Activated CD4-positive, alpha-beta T cell treated with anti-CD3 and anti-CD28 coated beads for 36 hours (primary cell): ENCODE measurements around the gene GAPT. TPM values are rescaled to one million over a fixed set of nuclear protein-coding genes. Genes with fewer than 3 reads are reported as not detected.

ENCODE experiments used
- ATAC-seq: fragments of 200-7000 bp; cut with Tn5 transposase; one replicate; pipeline ENCODE4 v1.10.0; 2021; ENCODE audit warnings: mild to moderate bottlenecking, moderate library complexity
- CTCF ChIA-PET: fragments of 350-600 bp; sonication (Branson Sonifier 250); formaldehyde crosslinking; loops from one replicate; lab custom pipeline; 2021; ENCODE audit warnings: antibody characterized with exemption; lab: Charles Lee
- POLR2A ChIA-PET: fragments of 350-600 bp; sonication (Branson Sonifier 250); formaldehyde crosslinking; loops from one replicate; lab custom pipeline; 2021; ENCODE audit warnings: antibody characterized with exemption, inconsistent platforms; lab: Charles Lee
- DNase-seq: peaks from one replicate; pipeline ENCODE4 v3.0.0-alpha.2; 2020
- H3K27ac Mint-ChIP-seq: one replicate; pipeline ENCODE4 v1.8.0; 2021; ENCODE audit warnings: mixed read lengths
- H3K27me3 Mint-ChIP-seq: one replicate; pipeline ENCODE4 v1.8.0; 2021; ENCODE audit warnings: mixed read lengths
- H3K36me3 Mint-ChIP-seq: one replicate; pipeline ENCODE4 v1.8.0; 2021; ENCODE audit warnings: low read depth, mixed read lengths
- H3K4me1 Mint-ChIP-seq: one replicate; pipeline ENCODE4 v1.8.0; 2021; ENCODE audit warnings: mixed read lengths
- H3K4me3 Mint-ChIP-seq: one replicate; pipeline ENCODE4 v1.8.0; 2021; ENCODE audit warnings: mild to moderate bottlenecking, moderate library complexity, mixed read lengths
- H3K9me3 Mint-ChIP-seq: one replicate; pipeline ENCODE4 v1.8.0; 2021; ENCODE audit warnings: low read depth, mixed read lengths
- intact Hi-C, 2 experiments: fragments of 100-400 bp; cut with DNase I in 1 of 2; cut with micrococcal nuclease in 1 of 2; formaldehyde crosslinking; loops; one replicate each; pipeline versions ENCODE4 v1.14.2 to v1.15.1; 2022 to 2024; cut with DNase I, micrococcal nuclease
- total RNA-seq, 2 experiments: library from RNA; stranded (reverse); gene quantifications; one replicate each; pipeline ENCODE4 v1.2.3, GENCODE V29; 2021

Gene GAPT
- total RNA-seq, 2 experiments from 2014 or later, result not detected

DNA sequence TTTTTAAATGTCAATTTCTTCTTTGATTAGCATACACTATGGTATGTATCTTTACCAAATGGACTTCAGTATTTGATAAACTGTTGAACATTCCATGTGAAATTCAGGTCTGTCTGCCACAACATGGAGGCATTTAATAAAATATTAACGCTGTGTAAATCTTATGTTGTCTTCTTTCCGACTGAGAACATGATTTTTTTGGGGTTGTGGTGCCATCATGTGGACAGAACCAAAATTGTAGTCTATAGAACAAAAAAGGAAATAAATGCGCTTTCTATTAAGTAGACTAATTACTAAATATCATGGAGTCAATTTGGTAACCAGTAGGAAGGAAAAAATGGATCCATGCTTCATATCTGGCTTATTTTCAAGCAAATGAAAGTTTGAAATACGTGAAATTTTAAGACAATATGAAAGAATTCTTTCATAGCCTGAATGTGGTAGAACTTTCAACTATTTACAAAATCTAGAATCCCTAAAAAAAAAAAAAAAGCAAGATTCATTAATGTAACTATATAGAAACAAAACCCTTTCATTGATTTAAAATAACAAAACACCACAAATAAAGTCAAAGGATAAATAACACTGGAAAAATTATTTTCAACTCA is 28.5 kb upstream of the GAPT start:
- intact Hi-C loops, result loop anchor here (1.0 to 5.0 kb wide), 6 partner anchors 860 to 1560 kb away; partner anchors contain the start of gene GPBP1 (in 1 of the 2)
- Mint-ChIP-seq H3K27ac (no peak overlapping the region), H3K4me3 (no peak overlapping the region), H3K36me3 (no peaks in the 10 kb centered on the region), H3K9me3 (no peaks in the 10 kb centered on the region), H3K4me1 (peaks cover 15% of the 10 kb centered on the region), H3K27me3 (peaks cover 11% of the 10 kb centered on the region)
- CTCF ChIA-PET, result interaction anchor here (0.7 to 4.2 kb wide), 15 partner anchors 12 to 1169 kb away, joined by 3 to 16 read pairs (median 4); no protein-coding TSS in a partner anchor
- ATAC-seq (no peak), DNase-seq (peak; percentile 46)
- POLR2A ChIA-PET, result no interaction called here

DNA sequence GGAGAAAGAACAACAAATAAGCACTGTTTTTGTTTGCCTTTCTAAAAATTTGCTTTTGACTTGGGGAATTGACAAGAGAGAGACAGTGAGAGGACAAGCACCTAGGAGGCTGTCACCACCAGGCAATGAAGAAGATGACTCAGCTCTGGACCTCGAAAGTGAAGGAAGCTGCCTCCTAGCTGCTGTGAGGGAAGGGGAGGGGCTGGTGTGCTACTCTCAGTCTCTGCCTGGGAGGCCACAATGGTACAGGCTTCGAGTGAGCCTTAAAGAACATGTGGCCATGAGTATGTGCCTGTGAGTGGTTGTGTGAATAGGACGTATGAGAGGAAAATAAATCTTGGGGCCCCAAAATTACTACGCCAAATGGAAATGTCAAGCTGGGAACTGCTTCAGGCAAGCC is 24.3 kb upstream of the GAPT start:
- Mint-ChIP-seq H3K4me3 (no peak overlapping the region), H3K4me1 (peaks cover 6% of the 10 kb centered on the region), H3K27me3 (no peaks in the 10 kb centered on the region), H3K36me3 (no peaks in the 10 kb centered on the region), H3K27ac (no peak overlapping the region), H3K9me3 (no peaks in the 10 kb centered on the region)
- CTCF ChIA-PET, result interaction anchor here (0.6 to 1.0 kb wide), 3 partner anchors 57 to 1143 kb away, joined by 3 read pairs; no protein-coding TSS in a partner anchor
- DNase-seq, result peak; percentile 57
- POLR2A ChIA-PET, result no interaction called here
- ATAC-seq, result peak; percentile 99
- intact Hi-C loops, result no loop called here

DNA sequence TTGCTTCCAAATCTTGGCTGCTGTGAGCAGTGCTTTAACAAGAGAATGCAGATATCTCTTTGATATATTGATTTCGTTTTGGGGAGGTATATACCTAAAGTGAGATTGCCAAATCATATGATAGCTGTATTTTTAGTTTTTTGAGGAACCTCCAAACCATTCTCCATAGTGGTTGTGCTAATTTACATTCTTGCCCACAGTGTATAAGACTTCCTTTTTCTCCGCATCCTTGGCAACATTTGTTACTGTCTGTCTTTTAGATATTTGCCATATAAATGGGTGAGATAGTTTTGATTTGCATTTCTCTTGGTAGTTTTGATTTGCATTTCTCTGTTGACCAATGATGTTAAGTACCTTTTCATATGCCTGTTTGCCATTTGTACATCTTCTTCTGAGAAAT is 21.3 kb upstream of the GAPT start:
- ATAC-seq, result no peak
- CTCF ChIA-PET, result interaction anchor here (1.7 kb wide), 1 partner anchor 9 kb away, joined by 4 read pairs; no protein-coding TSS in a partner anchor
- Mint-ChIP-seq H3K4me1 (peaks cover 6% of the 10 kb centered on the region), H3K27me3 (peaks cover 2% of the 10 kb centered on the region), H3K4me3 (no peak overlapping the region), H3K36me3 (no peaks in the 10 kb centered on the region), H3K9me3 (peaks cover 4% of the 10 kb centered on the region), H3K27ac (no peak overlapping the region)
- POLR2A ChIA-PET, result no interaction called here
- DNase-seq, result no peak
- intact Hi-C loops, result no loop called here

DNA sequence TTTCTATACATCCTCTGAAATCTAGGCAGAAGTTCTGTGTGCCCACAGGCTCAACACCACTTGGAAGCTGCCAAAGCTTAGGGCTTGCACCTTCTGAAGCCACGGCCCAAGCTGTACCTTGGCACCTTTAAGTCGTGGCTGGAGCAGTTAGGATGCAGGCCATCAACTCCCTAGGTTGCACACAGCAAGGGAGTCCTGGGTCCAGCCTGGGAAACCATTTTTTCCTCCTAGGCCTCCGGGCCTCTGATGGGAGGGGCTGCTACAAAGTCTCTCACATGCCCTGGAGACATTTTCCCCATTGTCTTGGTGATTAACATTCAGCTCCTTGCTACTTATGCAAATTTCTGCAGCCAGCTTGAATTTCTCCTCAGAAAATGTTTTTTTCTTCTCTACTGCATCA is 15.8 kb upstream of the GAPT start:
- H3K27me3 Mint-ChIP-seq, result peaks cover 4% of the 10 kb centered on the region
- POLR2A ChIA-PET, result no interaction called here
- CTCF ChIA-PET, result interaction anchor here (1.1 to 1.2 kb wide), 2 partner anchors 12 to 13 kb away, joined by 3 read pairs; no protein-coding TSS in a partner anchor
- no peaks in the 10 kb centered on the region for H3K4me1 Mint-ChIP-seq
- no peak for DNase-seq
- ATAC-seq, result no peak
- H3K4me3 Mint-ChIP-seq, result no peak overlapping the region
- no peaks in the 10 kb centered on the region for H3K36me3 Mint-ChIP-seq
- peaks cover 10% of the 10 kb centered on the region for H3K9me3 Mint-ChIP-seq
- H3K27ac Mint-ChIP-seq, result no peak overlapping the region
- intact Hi-C loops, result loop anchor here in 1 of 2 experiments (5.0 kb wide), 1 partner anchor 377 kb away; no protein-coding TSS in a partner anchor

DNA sequence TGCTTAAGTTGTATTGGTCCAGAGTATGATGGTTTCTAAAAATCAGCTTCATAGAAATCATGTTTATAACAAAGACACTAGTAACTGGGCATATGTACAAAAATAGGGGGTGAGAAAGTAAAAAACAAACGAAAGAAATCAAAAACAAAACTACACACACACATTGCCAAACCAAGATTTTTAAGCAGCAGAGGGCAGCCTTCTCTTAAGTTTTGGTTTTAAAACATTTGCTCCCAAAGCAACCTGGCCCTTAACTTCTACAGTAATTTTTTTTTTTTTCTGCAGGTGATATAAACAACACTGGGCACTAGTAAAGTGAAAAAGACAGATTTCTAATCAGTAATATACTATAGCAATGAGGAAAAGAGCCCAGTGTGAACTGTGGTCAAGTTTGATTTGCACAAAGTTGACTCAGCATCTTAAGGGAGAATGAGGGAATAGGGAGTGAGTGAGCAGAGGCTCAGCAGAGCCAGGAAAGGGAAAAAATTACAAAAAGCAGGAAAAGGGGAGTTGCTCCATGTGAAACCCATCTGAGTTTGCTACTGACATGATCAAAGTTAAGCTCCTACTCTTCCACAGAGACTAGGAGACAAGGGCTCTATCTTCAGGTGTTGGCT is 13.4 kb upstream of the GAPT start:
- Mint-ChIP-seq H3K36me3 (no peaks in the 10 kb centered on the region), H3K9me3 (peaks cover 10% of the 10 kb centered on the region), H3K27ac (no peak overlapping the region), H3K27me3 (peaks cover 4% of the 10 kb centered on the region), H3K4me1 (no peaks in the 10 kb centered on the region), H3K4me3 (no peak overlapping the region)
- DNase-seq (no peak), ATAC-seq (no peak)
- intact Hi-C loops, result loop anchor here (1.0 to 5.0 kb wide), 2 partner anchors 372 to 374 kb away; no protein-coding TSS in a partner anchor
- POLR2A ChIA-PET, result no interaction called here
- CTCF ChIA-PET, result interaction anchor here (0.7 to 2.5 kb wide), 3 partner anchors 25 to 1256 kb away, joined by 3 to 12 read pairs (median 6); no protein-coding TSS in a partner anchor

DNA sequence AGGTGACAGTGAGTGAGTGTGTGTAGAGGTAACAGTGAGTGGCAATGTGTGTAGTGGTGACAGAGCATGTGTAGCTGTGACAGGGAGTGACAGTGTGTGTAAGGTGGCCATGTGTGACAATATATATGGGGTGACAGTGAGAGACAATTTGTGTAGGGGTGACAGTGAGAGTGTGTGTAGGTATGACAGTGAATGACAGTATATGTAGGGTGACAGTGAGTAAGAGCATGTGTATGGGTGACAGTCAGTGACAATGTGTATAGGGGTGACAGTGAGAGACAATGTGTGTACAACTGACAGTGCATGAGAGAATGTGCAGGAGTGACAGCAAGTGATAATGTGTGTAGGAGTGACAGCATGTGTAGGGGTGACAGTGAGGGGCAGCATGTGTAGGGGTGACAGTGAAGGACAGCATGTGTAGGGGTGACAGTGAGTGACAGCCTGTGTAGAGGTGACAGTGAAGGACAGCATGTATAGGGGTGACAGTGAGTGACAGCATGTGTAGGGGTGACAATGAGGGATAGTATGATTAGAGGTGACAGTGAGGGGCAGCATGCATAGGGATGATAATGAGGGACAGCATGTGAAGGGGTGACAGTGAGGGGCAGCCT is 10.1 kb upstream of the GAPT start:
- no peak overlapping the region for H3K4me3 Mint-ChIP-seq
- H3K9me3 Mint-ChIP-seq, result no peaks in the 10 kb centered on the region
- no peaks in the 10 kb centered on the region for H3K27me3 Mint-ChIP-seq
- H3K27ac Mint-ChIP-seq, result no peak overlapping the region
- POLR2A ChIA-PET, result no interaction called here
- intact Hi-C loops, result no loop called here
- ATAC-seq (no peak), DNase-seq (no peak)
- H3K36me3 Mint-ChIP-seq, result no peaks in the 10 kb centered on the region
- H3K4me1 Mint-ChIP-seq, result no peaks in the 10 kb centered on the region
- CTCF ChIA-PET, result no interaction called here

DNA sequence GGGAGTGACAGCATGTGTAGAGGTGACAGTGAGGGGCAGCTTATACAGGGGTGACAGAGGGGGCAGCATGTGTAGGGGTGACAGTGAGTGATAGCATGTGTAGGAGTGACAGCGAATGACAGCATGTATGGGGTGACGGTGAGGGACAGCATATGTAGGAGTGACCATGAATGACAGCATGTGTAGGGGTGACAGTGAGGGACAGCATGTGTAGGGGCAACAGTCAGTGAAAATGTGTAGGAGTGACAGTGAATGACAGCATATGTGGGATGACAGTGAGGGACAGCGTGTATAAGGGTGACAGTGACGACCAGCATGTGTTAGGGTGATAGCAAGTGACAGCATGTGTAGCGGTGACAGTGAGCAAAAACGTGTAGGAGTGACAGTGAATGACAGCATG is 9.4 kb upstream of the GAPT start:
- intact Hi-C loops, result no loop called here
- Mint-ChIP-seq H3K4me3 (no peak overlapping the region), H3K27me3 (no peaks in the 10 kb centered on the region), H3K27ac (no peak overlapping the region), H3K36me3 (no peaks in the 10 kb centered on the region), H3K4me1 (no peaks in the 10 kb centered on the region), H3K9me3 (no peaks in the 10 kb centered on the region)
- DNase-seq (no peak), ATAC-seq (peak; percentile 6)
- ChIA-PET POLR2A (no interaction called here), CTCF (interaction anchor here (0.5 kb wide), 1 partner anchor 368 kb away, joined by 3 read pairs; no protein-coding TSS in a partner anchor)

DNA sequence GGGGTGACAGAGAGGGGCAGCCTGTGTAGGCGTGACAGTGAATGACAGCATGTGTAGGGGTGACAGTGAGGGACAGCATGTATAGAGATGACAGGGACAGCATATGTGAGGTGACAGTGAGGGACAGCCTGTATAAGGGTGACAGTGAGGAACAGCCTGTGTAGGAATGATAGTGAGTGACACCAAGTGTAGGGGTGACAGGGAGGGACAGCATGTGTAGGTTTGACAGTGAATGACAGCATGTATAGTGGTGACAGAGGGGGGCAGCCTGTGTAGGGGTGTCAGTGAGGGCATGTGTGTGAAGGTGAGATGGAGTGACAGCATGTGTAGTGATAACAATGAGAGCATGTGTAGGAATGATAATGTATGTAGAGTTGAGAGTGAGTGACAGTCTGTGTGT is 8.7 kb upstream of the GAPT start:
- no peak for ATAC-seq
- CTCF ChIA-PET, result interaction anchor here (0.5 kb wide), 1 partner anchor 367 kb away, joined by 3 read pairs; no protein-coding TSS in a partner anchor
- DNase-seq, result no peak
- Mint-ChIP-seq H3K4me1 (no peaks in the 10 kb centered on the region), H3K9me3 (no peaks in the 10 kb centered on the region), H3K27me3 (no peaks in the 10 kb centered on the region), H3K27ac (no peak overlapping the region), H3K36me3 (no peaks in the 10 kb centered on the region), H3K4me3 (no peak overlapping the region)
- POLR2A ChIA-PET, result no interaction called here
- intact Hi-C loops, result no loop called here

DNA sequence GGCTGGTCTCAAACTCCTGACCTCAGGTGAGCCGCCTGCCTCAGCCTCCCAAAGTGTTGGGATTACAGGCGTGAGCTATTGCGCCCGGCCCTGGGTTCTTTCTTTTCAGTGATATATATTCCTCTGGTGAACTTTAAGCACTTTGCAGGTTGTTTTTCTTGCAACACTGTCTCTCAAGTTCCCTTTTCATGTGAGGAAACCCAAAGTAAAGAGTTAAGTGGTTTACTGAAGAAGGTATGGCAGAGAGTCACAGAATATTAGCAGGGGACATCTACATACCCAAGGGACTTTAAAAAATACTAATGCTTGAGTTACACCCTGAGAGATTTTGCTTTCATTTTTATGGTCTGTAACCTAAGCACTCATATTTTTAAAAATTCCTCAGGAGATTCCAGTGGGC is 6.7 kb upstream of the GAPT start:
- no peaks in the 10 kb centered on the region for H3K4me1 Mint-ChIP-seq
- CTCF ChIA-PET, result no interaction called here
- peaks cover 6% of the 10 kb centered on the region for H3K27me3 Mint-ChIP-seq
- no peak for DNase-seq
- intact Hi-C loops, result no loop called here
- H3K4me3 Mint-ChIP-seq, result no peak overlapping the region
- ATAC-seq, result no peak
- H3K27ac Mint-ChIP-seq, result no peak overlapping the region
- H3K9me3 Mint-ChIP-seq, result no peaks in the 10 kb centered on the region
- H3K36me3 Mint-ChIP-seq, result no peaks in the 10 kb centered on the region
- POLR2A ChIA-PET, result no interaction called here

DNA sequence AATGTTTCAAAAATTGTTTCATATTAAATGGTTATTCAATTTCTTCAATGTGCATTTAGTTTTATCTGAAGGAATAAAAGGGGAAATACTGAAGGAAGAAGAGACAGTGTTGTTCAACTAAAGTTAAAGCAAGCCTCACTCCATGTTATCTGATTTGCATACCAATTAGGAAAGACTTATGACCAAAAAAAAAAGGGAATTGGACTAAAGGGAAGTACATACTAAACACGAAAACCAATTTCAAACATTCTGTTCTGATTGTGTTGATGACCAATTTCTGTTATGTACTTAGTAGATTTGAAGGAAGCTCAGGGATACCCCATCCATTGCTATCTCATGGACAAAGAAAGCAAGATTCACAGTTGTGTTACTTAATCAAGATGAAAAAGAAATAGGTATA is 4.9 kb upstream of the GAPT start:
- ChIA-PET POLR2A (no interaction called here), CTCF (interaction anchor here (1.4 kb wide), 1 partner anchor 10 kb away, joined by 7 read pairs; no protein-coding TSS in a partner anchor)
- no peak overlapping the region for H3K27ac Mint-ChIP-seq
- H3K9me3 Mint-ChIP-seq, result no peaks in the 10 kb centered on the region
- intact Hi-C loops, result no loop called here
- ATAC-seq, result no peak
- no peak for DNase-seq
- peaks cover 8% of the 10 kb centered on the region for H3K27me3 Mint-ChIP-seq
- no peaks in the 10 kb centered on the region for H3K4me1 Mint-ChIP-seq
- no peak overlapping the region for H3K4me3 Mint-ChIP-seq
- H3K36me3 Mint-ChIP-seq, result no peaks in the 10 kb centered on the region

DNA sequence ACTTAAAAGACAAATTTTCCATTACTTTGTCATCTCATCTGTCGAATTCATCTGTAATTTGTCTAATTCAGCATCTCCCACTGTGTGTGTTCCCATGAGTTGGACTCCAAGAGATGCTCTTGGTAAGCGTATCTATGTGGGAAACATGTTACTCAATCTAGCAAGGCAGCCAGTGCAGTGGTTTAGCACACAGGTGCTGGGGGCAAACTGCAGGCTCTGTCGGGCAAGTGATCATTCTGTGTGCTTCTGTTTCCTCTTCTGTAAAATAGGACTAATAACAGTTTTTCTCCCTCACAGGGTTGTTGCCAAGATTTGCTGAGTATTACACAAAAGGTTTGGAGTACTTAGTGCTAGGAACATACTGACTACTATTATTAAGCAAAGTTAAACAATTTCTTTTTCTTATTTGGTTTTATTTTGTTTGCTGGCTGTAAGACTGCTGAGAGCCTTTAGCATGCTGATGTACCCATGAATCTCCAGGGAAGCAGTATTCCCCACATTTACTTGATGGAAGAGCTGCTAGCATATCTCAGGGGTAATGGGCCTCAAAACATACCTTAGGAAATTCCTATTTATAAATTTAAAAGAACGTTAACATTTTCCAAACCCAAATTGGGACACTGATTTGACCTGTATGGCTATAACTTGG is 709 bp upstream of the GAPT start:
- Mint-ChIP-seq H3K4me3 (no peak overlapping the region), H3K4me1 (no peaks in the 10 kb centered on the region), H3K27me3 (peaks cover 10% of the 10 kb centered on the region), H3K27ac (no peak overlapping the region), H3K36me3 (no peaks in the 10 kb centered on the region), H3K9me3 (no peaks in the 10 kb centered on the region)
- CTCF ChIA-PET, result no interaction called here
- intact Hi-C loops, result no loop called here
- POLR2A ChIA-PET, result no interaction called here
- no peak for ATAC-seq
- DNase-seq, result no peak
